ENCODE measurements around the gene GSG1L. TPM values are rescaled to one million over a fixed set of nuclear protein-coding genes. Genes with fewer than 3 reads are reported as not detected.

The GSG1L gene
- total RNA-seq, 1 donor from 2014 or later, result 1.4 TPM

- Mint-ChIP-seq H3K9me3 (no peaks in the 10 kb centered on the region), H3K27ac (no peak overlapping the region), H3K27me3 (peaks cover 13% of the 10 kb centered on the region), H3K4me3 (peak overlapping the region; percentile 19), H3K36me3 (no peaks in the 10 kb centered on the region), H3K4me1 (ENCODE audit: unreplicated experiment) (peaks cover 15% of the 10 kb centered on the region)
- DNase-seq (ENCODE audit: extremely low spot score, unreplicated experiment), result no peak
- TF ChIP-seq CTCF (conservative IDR thresholded peaks at IDR 0.05), result no peak
Measured at GRCh38 chr16:28011971-28012445, 51.5 kb downstream of the GSG1L start.

- no peaks in the 10 kb centered on the region for H3K9me3 Mint-ChIP-seq
- TF ChIP-seq CTCF (conservative IDR thresholded peaks at IDR 0.05), result no peak
- no peak overlapping the region for H3K4me3 Mint-ChIP-seq
- H3K36me3 Mint-ChIP-seq, result no peaks in the 10 kb centered on the region
- peaks cover 15% of the 10 kb centered on the region for H3K4me1 Mint-ChIP-seq (ENCODE audit: unreplicated experiment)
- H3K27me3 Mint-ChIP-seq, result peaks cover 10% of the 10 kb centered on the region
- no peak overlapping the region for H3K27ac Mint-ChIP-seq
- DNase-seq (ENCODE audit: extremely low spot score, unreplicated experiment), result no peak
Measured at GRCh38 chr16:28011223-28011622, 52.3 kb downstream of the GSG1L start.

- no peak overlapping the region for H3K4me3 Mint-ChIP-seq
- no peak for TF ChIP-seq CTCF (conservative IDR thresholded peaks at IDR 0.05)
- no peaks in the 10 kb centered on the region for H3K9me3 Mint-ChIP-seq
- H3K4me1 Mint-ChIP-seq (ENCODE audit: unreplicated experiment), result peaks cover 15% of the 10 kb centered on the region
- no peak overlapping the region for H3K27ac Mint-ChIP-seq
- no peaks in the 10 kb centered on the region for H3K36me3 Mint-ChIP-seq
- H3K27me3 Mint-ChIP-seq, result peaks cover 10% of the 10 kb centered on the region
- DNase-seq (ENCODE audit: extremely low spot score, unreplicated experiment), result no peak
Measured at GRCh38 chr16:28010671-28011070, 52.8 kb downstream of the GSG1L start.

- Mint-ChIP-seq H3K9me3 (no peaks in the 10 kb centered on the region), H3K27ac (no peak overlapping the region), H3K27me3 (peaks cover 10% of the 10 kb centered on the region), H3K4me1 (ENCODE audit: unreplicated experiment) (peaks cover 15% of the 10 kb centered on the region), H3K36me3 (no peaks in the 10 kb centered on the region), H3K4me3 (no peak overlapping the region)
- DNase-seq (ENCODE audit: extremely low spot score, unreplicated experiment), result no peak
- no peak for TF ChIP-seq CTCF (conservative IDR thresholded peaks at IDR 0.05)
Measured at GRCh38 chr16:28009586-28010373, 53.7 kb downstream of the GSG1L start.

GRCh38 chr16:28003923-28004322 is 59.6 kb downstream of the GSG1L start:
- TF ChIP-seq CTCF (conservative IDR thresholded peaks at IDR 0.05), result no peak
- Mint-ChIP-seq H3K27me3 (peaks cover 7% of the 10 kb centered on the region), H3K9me3 (no peaks in the 10 kb centered on the region), H3K27ac (no peak overlapping the region), H3K4me1 (ENCODE audit: unreplicated experiment) (peaks cover 4% of the 10 kb centered on the region), H3K36me3 (no peaks in the 10 kb centered on the region), H3K4me3 (no peak overlapping the region)
- no peak for DNase-seq (ENCODE audit: extremely low spot score, unreplicated experiment)
